Measurements from ENCODE around the gene SUMO2.

The SUMO2 gene

GRCh38 chr17:75153780-75154194 is 29.0 kb downstream of the SUMO2 start (continued):
- TF ChIP-seq ZNF561 (tag by site-specific recombination; IDR thresholded peaks at IDR 0.05; ENCODE audit: borderline replicate concordance): peak; percentile 20; the same call in 1 of the 2 replicates
- peak; percentile 68 for TF ChIP-seq ZBTB26 (tag by site-specific recombination; optimal IDR thresholded peaks at IDR 0.05)
- TF ChIP-seq ZNF529 (tag by site-specific recombination; IDR thresholded peaks at IDR 0.05; ENCODE audit: insufficient replicate concordance): no peak
- no peak for TF ChIP-seq HIC1 (tag by site-specific recombination; IDR thresholded peaks at IDR 0.05)
- TF ChIP-seq ZNF433 (tag by site-specific recombination; IDR thresholded peaks at IDR 0.05; ENCODE audit: low read depth): no peak
- TF ChIP-seq ZNF660 (tag by site-specific recombination; IDR thresholded peaks at IDR 0.05): no peak
- no peak for TF ChIP-seq ZNF26 (tag by site-specific recombination; IDR thresholded peaks at IDR 0.05)
- no peak for TF ChIP-seq ZBTB11 (tag by site-specific recombination; conservative IDR thresholded peaks at IDR 0.05; ENCODE audit: low read depth)
- TF ChIP-seq GLIS2 (tag by site-specific recombination; IDR thresholded peaks at IDR 0.05): peak; percentile 89
- no peak for TF ChIP-seq SCRT2 (tag by site-specific recombination; IDR thresholded peaks at IDR 0.05)
- no peak for TF ChIP-seq PRDM4 (tag by site-specific recombination; IDR thresholded peaks at IDR 0.05)
- 0 out of 2 replicates have a peak, but pooled peaks have one; percentile 38 for TF ChIP-seq ZBTB10 (tag by site-specific recombination; IDR thresholded peaks at IDR 0.05)
- no peak for TF ChIP-seq ZNF777 (tag by site-specific recombination; IDR thresholded peaks at IDR 0.05; ENCODE audit: borderline replicate concordance)
- TF ChIP-seq FEZF1 (tag by site-specific recombination; IDR thresholded peaks at IDR 0.05): no peak
- no peak for TF ChIP-seq ZNF776 (tag by site-specific recombination; IDR thresholded peaks at IDR 0.05; ENCODE audit: borderline replicate concordance)
- TF ChIP-seq ZNF664 (tag by site-specific recombination; IDR thresholded peaks at IDR 0.05): no peak
- TF ChIP-seq ZNF473 (tag by site-specific recombination; IDR thresholded peaks at IDR 0.05): no peak
- TF ChIP-seq ZNF707 (tag by site-specific recombination; IDR thresholded peaks at IDR 0.05): no peak
- TF ChIP-seq SP7 (tag by site-specific recombination; IDR thresholded peaks at IDR 0.05): no peak
- TF ChIP-seq CTCF (tag by site-specific recombination; IDR thresholded peaks at IDR 0.05): no peak
- no peak for TF ChIP-seq ZNF140 (tag by site-specific recombination; IDR thresholded peaks at IDR 0.05)
- TF ChIP-seq ZNF677 (tag by site-specific recombination; IDR thresholded peaks at IDR 0.05): no peak
- TF ChIP-seq ZNF596 (tag by site-specific recombination; IDR thresholded peaks at IDR 0.05): no peak
- no peak for TF ChIP-seq BCL11A (tag by site-specific recombination; IDR thresholded peaks at IDR 0.05; ENCODE audit: low read depth)
